GM12878 (cell line): Measurements from ENCODE around the gene NOX1. TPM values are rescaled to one million over a fixed set of nuclear protein-coding genes. Genes with fewer than 3 reads are reported as not detected.

Experiments used
- ATAC-seq: fragments of 200-7000 bp; cut with Tn5 transposase; 3 replicates; pipeline ENCODE4 v1.9.1; 2020; ENCODE audit warnings: mild to moderate bottlenecking, moderate library complexity
- BruUV-seq: library from RNA; stranded (reverse); fragments of 400-500 nt; replicated peaks from 2 replicates; lab custom pipeline; 2021; lab: Mats Ljungman, UMichigan
- CTCF ChIA-PET: fragments of 300-600 bp; sonication (Branson Sonifier 250); formaldehyde crosslinking; extraction: SDS; loops from one replicate; lab custom pipeline; 2021; ENCODE audit warnings: inconsistent platforms; lab: Yijun Ruan, JAX
- POLR2A ChIA-PET: fragments of 350-600 bp; formaldehyde crosslinking; extraction: SDS; loops from one replicate; lab custom pipeline; 2021; ENCODE audit warnings: inconsistent platforms; lab: Charles Lee
- RAD21 ChIA-PET: fragments of 300-600 bp; sonication (Branson Sonifier 250); formaldehyde crosslinking; loops from one replicate; lab custom pipeline; 2023; ENCODE audit warnings: antibody characterized with exemption; ENCODE audit not compliant: unreplicated experiment; lab: Charles Lee
- SMC1A ChIA-PET: fragments of 300-600 bp; sonication (Branson Sonifier 250); formaldehyde crosslinking; loops from one replicate; lab custom pipeline; 2023; ENCODE audit not compliant: unreplicated experiment, uncharacterized antibody; lab: Charles Lee
- DNase-seq: peaks from one replicate; pipeline ENCODE4 v3.0.0-alpha.2; 2011; ENCODE audit warnings: low read depth, low spot score
- FAIRE-seq: peaks from 3 replicates; lab custom pipeline; 2011; peaks lifted over from hg19 to GRCh38; lab: Jason Lieb, UNC
- H2AFZ ChIP-seq: 2 replicates; pipeline ENCODE4 v1.6.0; 2011; ENCODE audit warnings: low read depth, low read length, control low read depth; ENCODE audit not compliant: control insufficient read depth
- H3K27ac ChIP-seq: 2 replicates; pipeline ENCODE4 v1.5.1; 2011; ENCODE audit warnings: control low read depth; ENCODE audit not compliant: control insufficient read depth, insufficient read depth
- H3K27me3 ChIP-seq, 2 experiments: replicated peaks in 1 of 2; 2 replicates each; pipeline versions ENCODE4 v1.6.0 to v1.6.1; 2011; ENCODE audit warnings: low read length in 1 of 2; ENCODE audit not compliant: control insufficient read depth in 2 of 2, insufficient read depth in 2 of 2
- H3K36me3 ChIP-seq, 2 experiments: 2 replicates each; pipeline ENCODE4 v1.5.1; 2011; ENCODE audit warnings: low read length in 1 of 2; ENCODE audit not compliant: control insufficient read depth in 2 of 2, insufficient read depth in 2 of 2
- H3K4me1 ChIP-seq: 2 replicates; pipeline ENCODE4 v1.6.1; 2011; ENCODE audit warnings: mild to moderate bottlenecking, low read length, moderate library complexity, mixed read lengths; ENCODE audit not compliant: control insufficient read depth, insufficient read depth
- H3K4me2 ChIP-seq: 2 replicates; pipeline ENCODE4 v1.6.0; 2011; ENCODE audit warnings: control low read depth; ENCODE audit not compliant: control insufficient read depth, insufficient read depth
- H3K4me3 ChIP-seq: fragments of 200-600 bp; sonication (generic); 2 replicates; pipeline ENCODE4 v1.5.1; 2016
- H3K79me2 ChIP-seq: 2 replicates; pipeline ENCODE4 v1.6.0; 2011; ENCODE audit warnings: low read length; ENCODE audit not compliant: control insufficient read depth, insufficient read depth
- H3K9ac ChIP-seq: 2 replicates; pipeline ENCODE4 v1.8.0; 2011; ENCODE audit warnings: low read length, control low read depth, mixed read lengths; ENCODE audit not compliant: control insufficient read depth, insufficient read depth
- H3K9me3 ChIP-seq: replicated peaks from 3 replicates; pipeline ENCODE4 v1.5.1; 2011; ENCODE audit warnings: mild to moderate bottlenecking, low read length; ENCODE audit not compliant: control insufficient read depth, insufficient read depth
- H4K20me1 ChIP-seq: 2 replicates; pipeline ENCODE4 v1.6.0; 2011; ENCODE audit not compliant: control insufficient read depth, insufficient read depth
- BACH1 ChIP-seq: fragments of 450-650 bp; IDR thresholded peaks from 2 replicates; pipeline ENCODE4 v1.6.1; 2017; ENCODE audit warnings: mild to moderate bottlenecking, borderline replicate concordance
- CBX3 ChIP-seq: fragments of 200-600 bp; sonication (generic); IDR thresholded peaks from 2 replicates; pipeline ENCODE4 v1.6.1; 2016; ENCODE audit warnings: low read depth, borderline replicate concordance
- CHD2 ChIP-seq: IDR thresholded peaks from 2 replicates; pipeline ENCODE4 v1.6.1; 2011; ENCODE audit warnings: low read depth, low read length, improper control_type of control experiment, borderline replicate concordance
- FOXK2 ChIP-seq: fragments of 450-650 bp; IDR thresholded peaks from 2 replicates; pipeline ENCODE4 v1.6.1; 2017; ENCODE audit warnings: mild to moderate bottlenecking, moderate library complexity
- HCFC1 ChIP-seq: fragments of 150-350 bp; IDR thresholded peaks from 2 replicates; pipeline ENCODE4 v1.6.1; 2014; ENCODE audit warnings: low read length
- HDAC2 ChIP-seq: fragments of 200-600 bp; sonication (generic); IDR thresholded peaks from 2 replicates; pipeline ENCODE4 v1.6.1; 2017
- NFYA ChIP-seq: IDR thresholded peaks from 2 replicates; pipeline ENCODE4 v1.6.1; 2011; ENCODE audit warnings: low read depth, mild to moderate bottlenecking, low read length, improper control_type of control experiment, borderline replicate concordance
- POLR2AphosphoS2 ChIP-seq: IDR thresholded peaks from 2 replicates; pipeline ENCODE4 v1.6.1; 2011; ENCODE audit warnings: low read depth, mild to moderate bottlenecking, low read length, improper control_type of control experiment, moderate library complexity
- RB1 ChIP-seq: fragments of 450-650 bp; formaldehyde crosslinking; IDR thresholded peaks from 2 replicates; pipeline ENCODE4 v1.6.1; 2017; ENCODE audit warnings: mild to moderate bottlenecking, borderline replicate concordance
- RCOR1 ChIP-seq: conservative IDR thresholded peaks from 2 replicates; pipeline ENCODE4 v1.6.1; 2012; ENCODE audit warnings: low read depth, low read length, improper control_type of control experiment
- SMC3 ChIP-seq: IDR thresholded peaks from 2 replicates; pipeline ENCODE4 v1.6.1; 2011; ENCODE audit warnings: low read length, improper control_type of control experiment, borderline replicate concordance
- YY1 ChIP-seq: IDR thresholded peaks from 2 replicates; pipeline ENCODE4 v1.6.1; 2011; ENCODE audit warnings: low read depth, mild to moderate bottlenecking, low read length
- ZBED1 ChIP-seq: IDR thresholded peaks from 2 replicates; pipeline ENCODE4 v1.6.1; 2016; ENCODE audit warnings: borderline replicate concordance
- WGBS: methylation state at CpG from one replicate; pipeline ENCODE4 v1.1.6; 2016; ENCODE audit warnings: low lambda C conversion rate; ENCODE audit not compliant: insufficient replicate concordance, insufficient coverage; ENCODE audit errors: missing lambda C conversion rate; 5-methylcytosine and 5-hydroxymethylcytosine counted together
- in situ Hi-C: fragments of 300-500 bp; cut with MboI; formaldehyde crosslinking; loops from 9 replicates; pipeline ENCODE4 v1.14.3; 2018; ENCODE audit warnings: mixed read lengths
- intact Hi-C: fragments of 100-400 bp; cut with micrococcal nuclease; formaldehyde crosslinking; loops from one replicate; pipeline ENCODE4 v1.14.2; 2022; ENCODE audit not compliant: unreplicated experiment
- polyA plus RNA-seq, 11 experiments: library from polyadenylated mRNA; depleted of rRNA in 4 of 11; unstranded in 6 of 11; stranded (reverse) in 5 of 11; fragments of >200 nt; fragmentation: Nextera tagmentation in 4 of 11; fragmentation: Illumina TruSeq in 1 of 11; extraction: Ambion mirVana in 4 of 11; extraction: Trizol in 1 of 11; gene quantifications; 1 replicate in 1 of 11; 2 replicates in 10 of 11; pipeline versions ENCODE4 v1.2.1 to v1.2.3, GENCODE V29; 2011 to 2016; ENCODE audit warnings: inconsistent platforms in 2 of 11, missing spikeins in 2 of 11, low read depth in 1 of 11
- total RNA-seq, 4 experiments: library from RNA; depleted of rRNA in 3 of 4; stranded (reverse); fragments of >200 nt in 3 of 4; fragmentation: Illumina TruSeq in 1 of 4; extraction: Trizol in 1 of 4; gene quantifications; 2 replicates each; pipeline versions ENCODE4 v1.2.1 to v1.2.3, GENCODE V29; 2013 to 2021
- TF ChIP-seq, protein P1 (sequence below): fragments of 450-650 bp; formaldehyde crosslinking; IDR thresholded peaks from 2 replicates; pipeline ENCODE4 v1.4.0; 2020; ENCODE audit warnings: mild to moderate bottlenecking, moderate library complexity
- TF ChIP-seq, protein P2 (sequence below): fragments of 450-650 bp; IDR thresholded peaks from 2 replicates; pipeline ENCODE4 v1.6.1; 2017; ENCODE audit warnings: antibody characterized with exemption, mild to moderate bottlenecking, moderate library complexity
- TF ChIP-seq, protein P3 (sequence below): fragments of 450-650 bp; IDR thresholded peaks from 2 replicates; pipeline ENCODE4 v1.6.1; 2016; ENCODE audit warnings: mild to moderate bottlenecking

The NOX1 gene
- total and polyA plus RNA-seq, 10 of the 15 experiments (the other 5 are each of a cell fraction or from before 2014, with no cell fraction given), result 0.03 to 0.09 (median 0.08) TPM; not detected in 6

DNA sequence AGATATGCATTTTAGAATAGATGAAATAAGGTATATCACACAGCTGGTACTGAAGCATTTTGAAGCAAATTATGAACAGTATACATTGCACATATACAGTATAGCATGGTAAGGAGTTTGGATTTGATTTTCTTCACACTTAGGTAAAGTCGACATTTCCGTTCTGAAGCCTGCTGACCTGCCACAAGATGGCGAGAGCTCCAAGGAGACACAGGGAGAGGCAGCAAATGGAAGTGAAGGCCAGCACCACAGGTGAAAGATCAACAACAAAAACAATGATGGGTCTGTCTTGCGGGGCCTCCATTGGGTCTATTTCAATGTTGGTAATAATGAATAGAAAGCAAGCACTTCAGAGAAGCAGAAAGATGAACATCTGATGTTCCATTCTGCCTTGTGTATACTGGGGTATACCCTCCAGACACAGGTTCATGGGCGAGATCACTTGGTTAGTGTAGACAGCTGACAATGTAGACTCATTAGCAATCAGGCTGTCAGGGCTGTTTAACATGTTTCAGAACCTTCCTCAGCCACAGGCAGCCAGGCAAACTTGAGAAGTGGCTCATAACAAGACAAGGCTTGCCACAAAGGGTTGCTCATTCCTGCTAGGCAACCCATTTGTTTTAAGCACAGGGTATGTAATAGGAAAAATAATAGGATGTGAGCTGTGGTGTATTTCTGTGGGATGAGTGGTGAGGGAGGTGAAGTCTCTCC, 21.4 kb upstream of the NOX1 start:
- Histone ChIP-seq H3K79me2 (no peaks in the 10 kb centered on the region), H3K27me3 (no peaks in the 10 kb centered on the region), H4K20me1 (no peaks in the 10 kb centered on the region), H3K4me3 (no peak overlapping the region), H3K9ac (no peak overlapping the region), H3K36me3 (no peaks in the 10 kb centered on the region), H3K27ac (no peak overlapping the region), H2AFZ (no peak overlapping the region), H3K4me2 (no peak overlapping the region), H3K9me3 (no peaks in the 10 kb centered on the region), H3K4me1 (no peaks in the 10 kb centered on the region)
- peak; percentile 91 for ATAC-seq
- FAIRE-seq, result no peak
- RAD21 ChIA-PET, result interaction anchor here (1.0 to 1.6 kb wide), 2 partner anchors 9 to 36 kb away, joined by 3 to 4 read pairs; no protein-coding TSS in a partner anchor
- 10% methylated on average over 5 of the region's 5 CpGs for WGBS
- POLR2A ChIA-PET, result no interaction called here
- CTCF ChIA-PET, result interaction anchor here (1.2 to 1.5 kb wide), 2 partner anchors 11 to 310 kb away, joined by 3 to 5 read pairs; no protein-coding TSS in a partner anchor
- DNase-seq, result no peak
- in situ Hi-C loops (loop anchor here (5.0 to 10.0 kb wide), 2 partner anchors 312 to 389 kb away; no protein-coding TSS in a partner anchor), intact Hi-C loops (loop anchor here (2.0 to 5.0 kb wide), 2 partner anchors 312 to 391 kb away; no protein-coding TSS in a partner anchor)
- SMC1A ChIA-PET, result interaction anchor here (0.8 to 1.4 kb wide), 3 partner anchors 66 to 391 kb away, joined by 3 read pairs; no protein-coding TSS in a partner anchor
- BruUV-seq, result no TSS peak
- TF ChIP-seq CBX3 (no peak), POLR2AphosphoS2 (no peak), HCFC1 (no peak), FOXK2 (no peak), RB1 (no peak), BACH1 (no peak), CHD2 (no peak), YY1 (peak; percentile 58; the same call in 1 of the 2 replicates), ZBED1 (no peak), RCOR1 (no peak), NFYA (no peak), SMC3 (peak; percentile 61; the same call in 1 of the 2 replicates), HDAC2 (no peak)
- TF ChIP-seq, protein P1, sequence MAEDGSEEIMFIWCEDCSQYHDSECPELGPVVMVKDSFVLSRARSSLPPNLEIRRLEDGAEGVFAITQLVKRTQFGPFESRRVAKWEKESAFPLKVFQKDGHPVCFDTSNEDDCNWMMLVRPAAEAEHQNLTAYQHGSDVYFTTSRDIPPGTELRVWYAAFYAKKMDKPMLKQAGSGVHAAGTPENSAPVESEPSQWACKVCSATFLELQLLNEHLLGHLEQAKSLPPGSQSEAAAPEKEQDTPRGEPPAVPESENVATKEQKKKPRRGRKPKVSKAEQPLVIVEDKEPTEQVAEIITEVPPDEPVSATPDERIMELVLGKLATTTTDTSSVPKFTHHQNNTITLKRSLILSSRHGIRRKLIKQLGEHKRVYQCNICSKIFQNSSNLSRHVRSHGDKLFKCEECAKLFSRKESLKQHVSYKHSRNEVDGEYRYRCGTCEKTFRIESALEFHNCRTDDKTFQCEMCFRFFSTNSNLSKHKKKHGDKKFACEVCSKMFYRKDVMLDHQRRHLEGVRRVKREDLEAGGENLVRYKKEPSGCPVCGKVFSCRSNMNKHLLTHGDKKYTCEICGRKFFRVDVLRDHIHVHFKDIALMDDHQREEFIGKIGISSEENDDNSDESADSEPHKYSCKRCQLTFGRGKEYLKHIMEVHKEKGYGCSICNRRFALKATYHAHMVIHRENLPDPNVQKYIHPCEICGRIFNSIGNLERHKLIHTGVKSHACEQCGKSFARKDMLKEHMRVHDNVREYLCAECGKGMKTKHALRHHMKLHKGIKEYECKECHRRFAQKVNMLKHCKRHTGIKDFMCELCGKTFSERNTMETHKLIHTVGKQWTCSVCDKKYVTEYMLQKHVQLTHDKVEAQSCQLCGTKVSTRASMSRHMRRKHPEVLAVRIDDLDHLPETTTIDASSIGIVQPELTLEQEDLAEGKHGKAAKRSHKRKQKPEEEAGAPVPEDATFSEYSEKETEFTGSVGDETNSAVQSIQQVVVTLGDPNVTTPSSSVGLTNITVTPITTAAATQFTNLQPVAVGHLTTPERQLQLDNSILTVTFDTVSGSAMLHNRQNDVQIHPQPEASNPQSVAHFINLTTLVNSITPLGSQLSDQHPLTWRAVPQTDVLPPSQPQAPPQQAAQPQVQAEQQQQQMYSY, result no peak
- TF ChIP-seq, protein P2, sequence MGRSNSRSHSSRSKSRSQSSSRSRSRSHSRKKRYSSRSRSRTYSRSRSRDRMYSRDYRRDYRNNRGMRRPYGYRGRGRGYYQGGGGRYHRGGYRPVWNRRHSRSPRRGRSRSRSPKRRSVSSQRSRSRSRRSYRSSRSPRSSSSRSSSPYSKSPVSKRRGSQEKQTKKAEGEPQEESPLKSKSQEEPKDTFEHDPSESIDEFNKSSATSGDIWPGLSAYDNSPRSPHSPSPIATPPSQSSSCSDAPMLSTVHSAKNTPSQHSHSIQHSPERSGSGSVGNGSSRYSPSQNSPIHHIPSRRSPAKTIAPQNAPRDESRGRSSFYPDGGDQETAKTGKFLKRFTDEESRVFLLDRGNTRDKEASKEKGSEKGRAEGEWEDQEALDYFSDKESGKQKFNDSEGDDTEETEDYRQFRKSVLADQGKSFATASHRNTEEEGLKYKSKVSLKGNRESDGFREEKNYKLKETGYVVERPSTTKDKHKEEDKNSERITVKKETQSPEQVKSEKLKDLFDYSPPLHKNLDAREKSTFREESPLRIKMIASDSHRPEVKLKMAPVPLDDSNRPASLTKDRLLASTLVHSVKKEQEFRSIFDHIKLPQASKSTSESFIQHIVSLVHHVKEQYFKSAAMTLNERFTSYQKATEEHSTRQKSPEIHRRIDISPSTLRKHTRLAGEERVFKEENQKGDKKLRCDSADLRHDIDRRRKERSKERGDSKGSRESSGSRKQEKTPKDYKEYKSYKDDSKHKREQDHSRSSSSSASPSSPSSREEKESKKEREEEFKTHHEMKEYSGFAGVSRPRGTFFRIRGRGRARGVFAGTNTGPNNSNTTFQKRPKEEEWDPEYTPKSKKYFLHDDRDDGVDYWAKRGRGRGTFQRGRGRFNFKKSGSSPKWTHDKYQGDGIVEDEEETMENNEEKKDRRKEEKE, result no peak
- TF ChIP-seq, protein P3, sequence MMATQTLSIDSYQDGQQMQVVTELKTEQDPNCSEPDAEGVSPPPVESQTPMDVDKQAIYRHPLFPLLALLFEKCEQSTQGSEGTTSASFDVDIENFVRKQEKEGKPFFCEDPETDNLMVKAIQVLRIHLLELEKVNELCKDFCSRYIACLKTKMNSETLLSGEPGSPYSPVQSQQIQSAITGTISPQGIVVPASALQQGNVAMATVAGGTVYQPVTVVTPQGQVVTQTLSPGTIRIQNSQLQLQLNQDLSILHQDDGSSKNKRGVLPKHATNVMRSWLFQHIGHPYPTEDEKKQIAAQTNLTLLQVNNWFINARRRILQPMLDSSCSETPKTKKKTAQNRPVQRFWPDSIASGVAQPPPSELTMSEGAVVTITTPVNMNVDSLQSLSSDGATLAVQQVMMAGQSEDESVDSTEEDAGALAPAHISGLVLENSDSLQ, result no peak
